A549 (cell line): ENCODE results near the gene QARS1. TPM values are rescaled to one million over a fixed set of nuclear protein-coding genes. Genes with fewer than 3 reads are reported as not detected.

Source experiments
- ATAC-seq, 2 experiments: fragments of 200-7000 bp in 1 of 2; fragments of >200 bp in 1 of 2; cut with Nextera tagmentation in 1 of 2; cut with Tn5 transposase in 1 of 2; 3 replicates each; pipeline versions ENCODE4 v1.8.0 to v1.9.1; 2018 to 2020; ENCODE audit warnings: mild to moderate bottlenecking in 1 of 2, moderate library complexity in 1 of 2
- CTCF ChIA-PET: fragments of 300-600 bp; sonication (Branson Sonifier 250); formaldehyde crosslinking; extraction: SDS; loops from one replicate; lab custom pipeline; 2021; ENCODE audit warnings: antibody characterized with exemption, inconsistent platforms; lab: Yijun Ruan, JAX
- POLR2A ChIA-PET: fragments of 350-600 bp; formaldehyde crosslinking; extraction: SDS; loops from one replicate; lab custom pipeline; 2021; ENCODE audit warnings: antibody characterized with exemption, inconsistent platforms; lab: Yijun Ruan, JAX
- DNase-seq, 2 experiments: peaks; one replicate each; pipeline versions ENCODE4 v3.0.0 to v3.0.0-alpha.2; 2011 to 2016; ENCODE audit warnings: low read depth in 1 of 2, low spot score in 1 of 2
- FAIRE-seq: peaks from 2 replicates; lab custom pipeline; 2011; peaks lifted over from hg19 to GRCh38; lab: Jason Lieb, UNC
- H3K27ac ChIP-seq, 2 experiments: fragments of >200 bp; sonication (Bioruptor Twin); formaldehyde crosslinking; 3 replicates each; pipeline ENCODE4 v1.5.1; 2016 to 2017
- H3K4me1 ChIP-seq: fragments of >200 bp; sonication (Bioruptor Twin); formaldehyde crosslinking; 3 replicates; pipeline ENCODE4 v1.6.1; 2016
- H3K4me2 ChIP-seq: fragments of >200 bp; sonication (Bioruptor Twin); formaldehyde crosslinking; 3 replicates; pipeline ENCODE4 v1.6.1; 2016
- H3K4me3 ChIP-seq: fragments of >200 bp; sonication (Bioruptor Twin); formaldehyde crosslinking; 3 replicates; pipeline ENCODE4 v1.5.1; 2016
- H3K9me3 ChIP-seq: fragments of >200 bp; sonication (Bioruptor Twin); formaldehyde crosslinking; 3 replicates; pipeline ENCODE4 v1.6.1; 2016
- CBX8 ChIP-seq: fragments of 200-600 bp; sonication (generic); IDR thresholded peaks from 2 replicates; pipeline ENCODE4 v1.6.1; 2016
- CHD2 ChIP-seq: fragments of 150-350 bp; IDR thresholded peaks from 2 replicates; pipeline ENCODE4 v1.6.1; 2014; ENCODE audit warnings: low read length; ENCODE audit not compliant: partially characterized antibody
- ESRRA ChIP-seq: fragments of 150-350 bp; IDR thresholded peaks from 2 replicates; pipeline ENCODE4 v1.6.1; 2014; ENCODE audit warnings: mild to moderate bottlenecking, low read length, borderline replicate concordance
- FOSL2 ChIP-seq, 2 experiments: fragments of 450-650 bp in 1 of 2; fragments of >200 bp in 1 of 2; sonication (Bioruptor Twin) in 1 of 2; formaldehyde crosslinking; IDR thresholded peaks; 2 replicates each; pipeline versions ENCODE4 v1.5.0 to v1.6.1; 2016 to 2020; ENCODE audit warnings: mild to moderate bottlenecking in 1 of 2, moderate library complexity in 1 of 2
- GATA3 ChIP-seq: IDR thresholded peaks from 2 replicates; pipeline ENCODE4 v1.6.1; 2012; ENCODE audit warnings: borderline replicate concordance
- HOXB13 ChIP-seq: fragments of 250-450 bp; sonication (Bioruptor Pico); IDR thresholded peaks from 2 replicates; pipeline ENCODE4 v1.5.0; 2020; ENCODE audit warnings: low read depth, mild to moderate bottlenecking, moderate library complexity
- HOXB5 ChIP-seq: fragments of 250-450 bp; sonication (Bioruptor Pico); IDR thresholded peaks from 2 replicates; pipeline ENCODE4 v1.5.0; 2020; ENCODE audit warnings: mild to moderate bottlenecking, moderate library complexity
- MYC ChIP-seq: IDR thresholded peaks from 2 replicates; pipeline ENCODE4 v1.6.1; 2012; ENCODE audit warnings: mild to moderate bottlenecking, inconsistent platforms, low read length, improper control_type of control experiment, borderline replicate concordance
- NR3C1 ChIP-seq: fragments of >200 bp; sonication (Bioruptor Twin); formaldehyde crosslinking; IDR thresholded peaks from 3 replicates; pipeline ENCODE4 v1.6.1; 2017
- RAD21 ChIP-seq, 2 experiments: fragments of >200 bp in 1 of 2; sonication (Bioruptor Twin) in 1 of 2; formaldehyde crosslinking in 1 of 2; IDR thresholded peaks in 1 of 2; conservative IDR thresholded peaks in 1 of 2; 2 replicates in 1 of 2; 3 replicates in 1 of 2; pipeline ENCODE4 v1.6.1; 2012 to 2018; ENCODE audit warnings: inconsistent platforms in 1 of 2
- RFX5 ChIP-seq: fragments of 450-650 bp; IDR thresholded peaks from 2 replicates; pipeline ENCODE4 v1.7.1; 2014; ENCODE audit warnings: antibody characterized with exemption, mild to moderate bottlenecking, moderate library complexity
- ZC3H11A ChIP-seq: fragments of 450-650 bp; IDR thresholded peaks from 2 replicates; pipeline ENCODE4 v1.6.1; 2014; ENCODE audit warnings: antibody characterized with exemption, mild to moderate bottlenecking
- ZFP36 ChIP-seq: fragments of 450-650 bp; IDR thresholded peaks from 2 replicates; pipeline ENCODE4 v1.6.1; 2014; ENCODE audit warnings: borderline replicate concordance; ENCODE audit not compliant: partially characterized antibody
- ZSCAN20 ChIP-seq: fragments of 250-450 bp; sonication (Bioruptor Pico); IDR thresholded peaks from 2 replicates; pipeline ENCODE4 v1.8.0; 2022; ENCODE audit warnings: mild to moderate bottlenecking, moderate library complexity
- WGBS: methylation state at CpG from one replicate; pipeline ENCODE4 v1.1.6; 2017; ENCODE audit errors: missing lambda C conversion rate; 5-methylcytosine and 5-hydroxymethylcytosine counted together
- polyA plus RNA-seq, 4 experiments: library from polyadenylated mRNA; depleted of rRNA in 3 of 4; stranded (reverse); fragments of >200 nt; fragmentation: RNase III in 1 of 4; extraction: RNeasy Plus Mini Kit Qiagen cat#74134 plus additional on column Dnase treatment in 1 of 4; gene quantifications; 2 replicates in 3 of 4; 3 replicates in 1 of 4; pipeline ENCODE4 v1.2.3, GENCODE V29; 2011 to 2017
- small RNA-seq, 6 experiments: library from RNA; depleted of rRNA; stranded (forward); fragments of <200 nt; gene quantifications; one replicate each; pipeline ENCODE3, GENCODE V24; 2012
- TF ChIP-seq, protein P1 (sequence below): IDR thresholded peaks from 2 replicates; pipeline ENCODE4 v1.6.1; 2012; ENCODE audit warnings: low read depth, borderline replicate concordance
- TF ChIP-seq, protein P2 (sequence below): IDR thresholded peaks from 2 replicates; pipeline ENCODE4 v1.6.1; 2012
- TF ChIP-seq, protein P3 (sequence below): IDR thresholded peaks from 2 replicates; pipeline ENCODE4 v1.6.1; 2012

Gene QARS1
- polyA plus RNA-seq, 2 of the 4 experiments (the other 2 are of a cell fraction): 118 to 164 TPM

DNA sequence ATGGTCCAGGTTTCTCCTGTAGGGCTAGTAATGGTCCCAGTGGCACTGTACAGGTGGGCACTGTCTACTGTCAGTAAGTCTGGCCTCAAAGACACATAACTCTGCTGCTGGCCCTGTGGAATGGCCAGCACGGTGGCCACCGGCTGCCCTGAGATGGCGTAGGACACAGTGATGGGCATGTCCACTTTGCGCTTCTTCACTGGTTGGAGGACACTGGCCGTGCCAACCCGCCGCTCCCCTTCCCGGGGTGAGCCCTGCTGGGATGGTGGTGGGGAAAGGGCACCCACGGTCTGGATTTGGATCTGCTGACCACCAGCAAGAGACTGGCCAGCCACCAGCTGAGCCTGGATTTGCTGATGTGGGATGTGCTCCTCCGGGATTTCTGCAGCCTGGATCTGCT, 47.3 kb downstream of the QARS1 start:
- FAIRE-seq: no peak
- no peak for TF ChIP-seq MYC
- no peak for TF ChIP-seq CHD2
- no peak for TF ChIP-seq ZC3H11A
- TF ChIP-seq NR3C1: no peak
- TF ChIP-seq, protein P1, sequence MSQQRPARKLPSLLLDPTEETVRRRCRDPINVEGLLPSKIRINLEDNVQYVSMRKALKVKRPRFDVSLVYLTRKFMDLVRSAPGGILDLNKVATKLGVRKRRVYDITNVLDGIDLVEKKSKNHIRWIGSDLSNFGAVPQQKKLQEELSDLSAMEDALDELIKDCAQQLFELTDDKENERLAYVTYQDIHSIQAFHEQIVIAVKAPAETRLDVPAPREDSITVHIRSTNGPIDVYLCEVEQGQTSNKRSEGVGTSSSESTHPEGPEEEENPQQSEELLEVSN: no peak
- TF ChIP-seq, protein P2, sequence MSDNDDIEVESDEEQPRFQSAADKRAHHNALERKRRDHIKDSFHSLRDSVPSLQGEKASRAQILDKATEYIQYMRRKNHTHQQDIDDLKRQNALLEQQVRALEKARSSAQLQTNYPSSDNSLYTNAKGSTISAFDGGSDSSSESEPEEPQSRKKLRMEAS: no peak
- TF ChIP-seq FOSL2 (IDR thresholded peaks at IDR 0.05): no peak
- no peak for TF ChIP-seq FOSL2 (CRISPR knock-in tag; IDR thresholded peaks at IDR 0.05)
- no peak for TF ChIP-seq ESRRA
- TF ChIP-seq GATA3: no peak
- TF ChIP-seq RFX5: no peak
- ChIA-PET CTCF (no interaction called here), POLR2A (no interaction called here)
- no peaks in the 10 kb centered on the region for H3K4me1 ChIP-seq
- no peak overlapping the region for H3K4me2 ChIP-seq
- 94% methylated on average over 3 of the region's 10 CpGs for WGBS
- DNase-seq: no peak
- peak in 1 of 2 experiments; percentile 19; a peak in 1 of 6 replicates for ATAC-seq
- no peaks in the 10 kb centered on the region for H3K9me3 ChIP-seq
- H3K4me3 ChIP-seq: no peak overlapping the region
- H3K27ac ChIP-seq: no peak overlapping the region

DNA sequence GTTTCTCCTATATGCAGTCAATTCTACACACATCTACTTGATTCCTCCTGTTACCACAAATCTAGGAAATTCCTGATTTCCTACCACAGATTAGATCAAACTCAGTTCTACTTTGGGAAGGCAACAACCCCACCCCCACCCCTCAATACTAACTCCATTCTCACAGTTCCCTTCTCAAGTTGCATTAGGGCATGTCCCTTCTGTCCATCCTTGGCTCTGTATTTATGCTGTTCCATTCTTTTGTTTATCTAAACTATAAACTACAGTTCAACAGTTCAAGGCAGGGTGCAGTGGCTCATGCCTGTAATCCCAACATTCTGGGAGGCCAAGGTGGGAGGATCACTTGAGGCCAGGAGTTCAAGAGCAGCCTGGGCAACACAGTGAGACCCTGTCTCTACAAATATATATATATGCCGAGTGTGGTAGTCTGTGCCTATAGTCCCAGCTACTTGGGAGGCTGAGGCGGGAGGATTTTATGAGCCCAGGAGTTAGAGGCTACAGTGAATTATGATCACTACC, 50.2 kb downstream of the QARS1 start:
- TF ChIP-seq, protein P2: no peak
- TF ChIP-seq, protein P3, sequence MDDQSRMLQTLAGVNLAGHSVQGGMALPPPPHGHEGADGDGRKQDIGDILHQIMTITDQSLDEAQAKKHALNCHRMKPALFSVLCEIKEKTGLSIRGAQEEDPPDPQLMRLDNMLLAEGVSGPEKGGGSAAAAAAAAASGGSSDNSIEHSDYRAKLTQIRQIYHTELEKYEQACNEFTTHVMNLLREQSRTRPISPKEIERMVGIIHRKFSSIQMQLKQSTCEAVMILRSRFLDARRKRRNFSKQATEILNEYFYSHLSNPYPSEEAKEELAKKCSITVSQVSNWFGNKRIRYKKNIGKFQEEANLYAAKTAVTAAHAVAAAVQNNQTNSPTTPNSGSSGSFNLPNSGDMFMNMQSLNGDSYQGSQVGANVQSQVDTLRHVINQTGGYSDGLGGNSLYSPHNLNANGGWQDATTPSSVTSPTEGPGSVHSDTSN: no peak
- TF ChIP-seq CHD2 (no peak), RFX5 (no peak)
- ATAC-seq: no peak
- no peak for FAIRE-seq
- no peak for DNase-seq
- Histone ChIP-seq H3K9me3 (no peaks in the 10 kb centered on the region), H3K27ac (no peak overlapping the region), H3K4me1 (no peaks in the 10 kb centered on the region), H3K4me2 (no peak overlapping the region), H3K4me3 (no peak overlapping the region)
- WGBS: 84% methylated on average over 2 of the region's 2 CpGs
- ChIA-PET CTCF (no interaction called here), POLR2A (no interaction called here)

DNA sequence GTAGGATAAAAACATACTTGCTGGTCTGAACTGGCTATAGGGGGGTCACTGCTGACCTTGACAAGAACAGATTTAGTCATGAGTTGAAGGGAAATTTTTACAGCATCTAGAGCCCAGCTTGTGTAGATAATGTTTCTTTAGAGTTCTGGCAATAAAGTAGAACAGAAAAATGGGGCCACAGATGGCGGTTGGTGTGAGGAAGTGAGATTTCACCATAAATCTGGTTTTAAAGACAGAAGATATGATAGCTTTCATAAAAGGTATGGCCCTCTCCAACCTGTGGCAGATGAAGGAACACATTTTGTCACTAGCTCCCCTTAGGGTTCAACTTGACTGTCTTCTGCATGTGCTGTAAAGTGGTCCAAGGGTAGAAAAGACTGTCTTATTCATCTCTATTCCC, 51.0 kb downstream of the QARS1 start:
- H3K9me3 ChIP-seq: no peaks in the 10 kb centered on the region
- DNase-seq: no peak
- no peak for TF ChIP-seq ZSCAN20 (CRISPR knock-in tag)
- TF ChIP-seq HOXB5 (CRISPR knock-in tag): no peak
- no peak for TF ChIP-seq CBX8
- no peak for TF ChIP-seq HOXB13 (CRISPR knock-in tag)
- no peak for TF ChIP-seq ZFP36
- TF ChIP-seq RAD21 (conservative IDR thresholded peaks at IDR 0.05 in 1 of 2, IDR thresholded peaks at IDR 0.05 in 1 of 2): no peak
- TF ChIP-seq, all 56 proteins: peak for 0
- Histone ChIP-seq H3K4me2 (no peak overlapping the region), H3K4me1 (no peaks in the 10 kb centered on the region), H3K4me3 (no peak overlapping the region), H3K27ac (no peak overlapping the region)
- 96% methylated on average over 1 of the region's 1 CpG for WGBS
- ChIA-PET CTCF (no interaction called here), POLR2A (no interaction called here)
- FAIRE-seq (no peak), ATAC-seq (no peak)

Small RNAs within 50 kb of the gene (small RNA-seq; reads per million reads assigned to genes)
- 0 reads per million in 6 experiments for gene RN7SL182P

Other genes starting within 250 kb of the QARS1 start
- 22.0 and 22.4 TPM in 2 replicates for gene SLC25A20, start 205.9 kb downstream of the QARS1 start, polyA plus RNA-seq (2011; rRNA removed)
- 13.1 to 14.3 TPM (median 13.5 TPM) in 3 replicates for gene SLC25A20, start 205.9 kb downstream of the QARS1 start, polyA plus RNA-seq (2017; fragmentation: RNase III; extraction: RNeasy Plus Mini Kit Qiagen cat#74134 plus additional on column Dnase treatment)
- gene ARIH2, start 185.9 kb downstream of the QARS1 start, polyA plus RNA-seq (2011; rRNA removed): 88.8 and 90.7 TPM in 2 replicates
- gene ARIH2, start 185.9 kb downstream of the QARS1 start, polyA plus RNA-seq (2017; fragmentation: RNase III; extraction: RNeasy Plus Mini Kit Qiagen cat#74134 plus additional on column Dnase treatment): 52.4 to 55.1 TPM (median 54.6 TPM) in 3 replicates
- 16.4 and 18.9 TPM in 2 replicates for gene P4HTM, start 114.5 kb downstream of the QARS1 start, polyA plus RNA-seq (2011; rRNA removed)
- 12.1 to 14.4 TPM (median 13.8 TPM) in 3 replicates for gene P4HTM, start 114.5 kb downstream of the QARS1 start, polyA plus RNA-seq (2017; fragmentation: RNase III; extraction: RNeasy Plus Mini Kit Qiagen cat#74134 plus additional on column Dnase treatment)
- 64.2 and 80.5 TPM in 2 replicates for gene WDR6, start 97.4 kb downstream of the QARS1 start, polyA plus RNA-seq (2011; rRNA removed)
- gene WDR6, start 97.4 kb downstream of the QARS1 start, polyA plus RNA-seq (2017; fragmentation: RNase III; extraction: RNeasy Plus Mini Kit Qiagen cat#74134 plus additional on column Dnase treatment): 97.6 to 106 TPM (median 99.6 TPM) in 3 replicates
- gene DALRD3, start 86.2 kb downstream of the QARS1 start, polyA plus RNA-seq (2011; rRNA removed): 35.8 and 47.1 TPM in 2 replicates
- gene DALRD3, start 86.2 kb downstream of the QARS1 start, polyA plus RNA-seq (2017; fragmentation: RNase III; extraction: RNeasy Plus Mini Kit Qiagen cat#74134 plus additional on column Dnase treatment): 20.1 to 21.4 TPM (median 20.5 TPM) in 3 replicates
- 44.3 and 46.5 TPM in 2 replicates for gene NDUFAF3, start 82.6 kb downstream of the QARS1 start, polyA plus RNA-seq (2011; rRNA removed)
- gene NDUFAF3, start 82.6 kb downstream of the QARS1 start, polyA plus RNA-seq (2017; fragmentation: RNase III; extraction: RNeasy Plus Mini Kit Qiagen cat#74134 plus additional on column Dnase treatment): 68.1 to 76.9 TPM (median 71.4 TPM) in 3 replicates
- gene IMPDH2, start 75.4 kb downstream of the QARS1 start, polyA plus RNA-seq (2011; rRNA removed): 212 and 222 TPM in 2 replicates
- gene IMPDH2, start 75.4 kb downstream of the QARS1 start, polyA plus RNA-seq (2017; fragmentation: RNase III; extraction: RNeasy Plus Mini Kit Qiagen cat#74134 plus additional on column Dnase treatment): 175 to 203 TPM (median 177 TPM) in 3 replicates
- gene QRICH1, start 10.7 kb downstream of the QARS1 start, polyA plus RNA-seq (2011; rRNA removed): 53.8 and 76.2 TPM in 2 replicates
- gene QRICH1, start 10.7 kb downstream of the QARS1 start, polyA plus RNA-seq (2017; fragmentation: RNase III; extraction: RNeasy Plus Mini Kit Qiagen cat#74134 plus additional on column Dnase treatment): 40.4 to 47.9 TPM (median 43.6 TPM) in 3 replicates
- gene USP19, start 16.1 kb upstream of the QARS1 start, polyA plus RNA-seq (2011; rRNA removed): 28.8 and 30.5 TPM in 2 replicates
- gene USP19, start 16.1 kb upstream of the QARS1 start, polyA plus RNA-seq (2017; fragmentation: RNase III; extraction: RNeasy Plus Mini Kit Qiagen cat#74134 plus additional on column Dnase treatment): 20.1 to 21.6 TPM (median 21.2 TPM) in 3 replicates
- 146 and 238 TPM in 2 replicates for gene LAMB2, start 28.3 kb upstream of the QARS1 start, polyA plus RNA-seq (2011; rRNA removed)
- 74.5 to 95.5 TPM (median 87.3 TPM) in 3 replicates for gene LAMB2, start 28.3 kb upstream of the QARS1 start, polyA plus RNA-seq (2017; fragmentation: RNase III; extraction: RNeasy Plus Mini Kit Qiagen cat#74134 plus additional on column Dnase treatment)
- gene CCDC71, start 61.6 kb upstream of the QARS1 start, polyA plus RNA-seq (2011; rRNA removed): 13.4 and 15.9 TPM in 2 replicates
- gene CCDC71, start 61.6 kb upstream of the QARS1 start, polyA plus RNA-seq (2017; fragmentation: RNase III; extraction: RNeasy Plus Mini Kit Qiagen cat#74134 plus additional on column Dnase treatment): 8.1 to 10.0 TPM (median 9.6 TPM) in 3 replicates
- gene KLHDC8B, start 66.8 kb upstream of the QARS1 start, polyA plus RNA-seq (2011; rRNA removed): 6.7 and 7.4 TPM in 2 replicates
- gene KLHDC8B, start 66.8 kb upstream of the QARS1 start, polyA plus RNA-seq (2017; fragmentation: RNase III; extraction: RNeasy Plus Mini Kit Qiagen cat#74134 plus additional on column Dnase treatment): 7.0 to 9.9 TPM (median 8.9 TPM) in 3 replicates
- gene C3orf62, start 172.5 kb upstream of the QARS1 start, polyA plus RNA-seq (2011; rRNA removed): 1.9 and 2.0 TPM in 2 replicates
- gene C3orf62, start 172.5 kb upstream of the QARS1 start, polyA plus RNA-seq (2017; fragmentation: RNase III; extraction: RNeasy Plus Mini Kit Qiagen cat#74134 plus additional on column Dnase treatment): 1.5 to 2.0 TPM (median 1.7 TPM) in 3 replicates
- 23.7 and 29.0 TPM in 2 replicates for gene USP4, start 235.3 kb upstream of the QARS1 start, polyA plus RNA-seq (2011; rRNA removed)
- 12.9 to 14.4 TPM (median 12.9 TPM) in 3 replicates for gene USP4, start 235.3 kb upstream of the QARS1 start, polyA plus RNA-seq (2017; fragmentation: RNase III; extraction: RNeasy Plus Mini Kit Qiagen cat#74134 plus additional on column Dnase treatment)